GM18858 (cell line): Measurements from ENCODE around the gene MLX.
"Not testable (repeated sequence)": the region's sequence is repeated elsewhere in the genome, so short reads cannot be mapped to it uniquely, and the experiment has no call there.

Experiments used
- ATAC-seq: cut with Tn5 transposase; IDR thresholded peaks from one replicate; pipeline ENCODE4 v1.9.1; 2021; ENCODE audit not compliant: unreplicated experiment

The MLX gene

DNA sequence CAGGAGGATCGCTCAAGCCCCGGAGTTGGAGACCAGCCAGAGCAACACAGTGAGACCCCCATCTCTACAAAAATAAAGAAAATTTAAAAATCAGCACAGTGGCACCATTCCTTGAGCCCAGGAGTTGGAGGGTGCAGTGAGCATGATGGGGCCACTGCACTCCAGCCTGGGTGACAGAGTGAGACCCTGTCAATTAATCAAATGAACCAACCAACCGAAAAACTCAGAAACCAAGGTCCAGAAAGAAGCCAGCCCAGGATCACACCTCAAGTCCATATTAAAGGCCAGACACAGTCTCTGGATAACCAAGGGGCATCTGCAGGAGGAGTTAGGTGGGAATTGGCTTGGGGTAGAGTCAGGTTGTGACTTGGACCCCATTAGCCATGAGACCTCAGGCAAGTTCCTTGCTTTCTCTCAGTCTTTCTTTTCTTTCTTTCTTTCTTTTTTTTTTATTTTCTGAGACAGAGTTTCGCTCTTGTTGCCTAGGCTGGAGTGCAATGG is 11.7 kb upstream of the MLX start:
- no peak for ATAC-seq

DNA sequence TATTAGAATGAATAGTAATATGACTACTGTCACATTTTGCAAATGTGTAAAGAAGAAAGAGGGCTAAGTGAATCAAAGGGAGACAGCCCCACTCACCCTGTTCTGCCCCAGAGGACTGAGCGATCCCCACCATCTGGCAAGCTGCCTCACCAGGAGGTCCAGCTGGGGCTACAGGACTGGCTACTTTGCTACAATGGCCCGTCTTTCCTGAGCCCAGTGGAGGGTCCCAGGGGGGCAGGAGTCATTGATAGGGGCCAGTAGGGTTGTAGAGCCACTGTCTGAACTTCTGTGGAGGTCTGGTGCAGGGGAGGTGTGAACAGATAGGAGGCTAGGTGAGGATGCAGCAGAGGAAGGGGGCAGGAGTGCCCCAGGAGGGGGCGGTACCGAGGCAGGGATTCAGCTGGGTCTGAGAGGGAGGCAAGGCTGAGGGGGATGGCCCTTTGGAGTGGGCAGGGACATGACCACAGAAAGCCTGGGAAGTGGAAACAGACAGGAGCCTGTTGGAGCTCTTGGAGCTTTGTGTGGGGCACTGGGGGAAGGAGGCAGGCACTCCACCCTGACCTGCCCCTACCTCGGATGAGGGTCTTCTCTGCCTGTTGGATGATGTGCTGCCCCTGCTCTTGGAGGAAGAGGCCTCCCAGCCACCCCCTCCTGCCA is 10.8 kb upstream of the MLX start:
- ATAC-seq: not testable (repeated sequence)

DNA sequence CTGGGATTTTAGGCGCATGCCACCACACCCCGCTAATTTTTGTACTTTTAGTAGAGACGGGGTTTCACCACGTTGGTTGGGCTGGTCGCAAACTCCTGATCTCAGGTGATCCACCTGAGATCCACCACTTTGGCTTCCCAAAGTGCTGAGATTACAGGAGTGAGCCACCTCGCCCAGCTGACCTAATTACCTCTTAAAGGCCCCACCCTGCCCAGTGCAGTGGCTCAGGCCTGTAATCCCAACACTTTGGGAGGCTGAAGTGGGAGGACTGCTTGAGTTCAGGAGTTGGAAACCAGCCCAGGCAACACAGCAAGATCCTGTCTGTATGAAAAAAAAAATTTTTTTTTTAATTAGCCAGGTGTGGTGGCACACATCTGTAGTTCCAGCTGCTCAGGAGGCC is 7.8 kb upstream of the MLX start:
- no peak for ATAC-seq

DNA sequence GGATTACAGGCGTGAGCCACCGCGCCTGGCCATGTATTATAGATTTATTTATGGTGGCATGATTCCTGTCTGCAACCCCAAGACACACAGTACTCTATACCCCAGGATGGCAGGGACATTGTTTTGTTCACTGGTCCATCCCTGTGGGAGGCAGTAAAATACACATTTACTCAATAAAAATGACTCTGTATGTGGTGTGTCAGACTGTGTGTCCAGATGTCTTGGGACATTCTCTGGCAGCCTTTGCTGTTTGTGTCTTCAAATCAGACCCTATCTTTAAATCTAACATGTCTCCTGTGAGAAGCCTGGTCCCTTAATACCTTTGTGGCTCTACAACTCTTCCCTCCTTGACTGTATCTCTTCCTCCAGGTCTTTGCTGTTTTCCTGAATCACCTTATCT is 6.7 kb upstream of the MLX start:
- ATAC-seq: no peak

DNA sequence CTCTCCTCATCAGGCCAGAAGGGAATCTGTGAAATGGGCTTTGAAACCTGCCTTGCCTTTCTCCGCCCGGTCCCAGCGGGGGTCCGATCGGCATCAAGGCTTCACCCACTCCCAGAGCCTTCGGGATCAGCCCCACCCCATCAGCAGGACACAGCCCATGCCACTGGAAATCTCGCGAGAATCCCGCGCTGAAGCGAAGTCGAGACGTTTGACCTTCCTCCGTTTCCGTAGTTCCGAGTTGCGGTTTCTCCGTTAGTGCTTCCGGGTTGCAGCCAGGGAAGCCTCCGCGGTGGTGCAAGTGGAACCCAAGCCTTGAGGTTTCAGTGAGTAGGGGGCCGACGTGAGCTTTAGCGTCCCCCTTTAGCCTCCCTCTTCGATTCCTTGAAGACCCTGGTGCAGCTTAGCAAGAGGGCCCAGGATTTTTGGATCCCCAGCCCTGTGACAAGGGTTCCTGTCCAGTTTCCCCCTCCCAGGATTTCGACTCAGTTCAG is 5.0 kb upstream of the MLX start, which contains the start of gene COASY:
Gene COASY, plus strand, starts transcription at position 252 of the 491 bp plus-strand sequence. CDS start 475 bp downstream, outside the sequence.
- ATAC-seq: no peak

DNA sequence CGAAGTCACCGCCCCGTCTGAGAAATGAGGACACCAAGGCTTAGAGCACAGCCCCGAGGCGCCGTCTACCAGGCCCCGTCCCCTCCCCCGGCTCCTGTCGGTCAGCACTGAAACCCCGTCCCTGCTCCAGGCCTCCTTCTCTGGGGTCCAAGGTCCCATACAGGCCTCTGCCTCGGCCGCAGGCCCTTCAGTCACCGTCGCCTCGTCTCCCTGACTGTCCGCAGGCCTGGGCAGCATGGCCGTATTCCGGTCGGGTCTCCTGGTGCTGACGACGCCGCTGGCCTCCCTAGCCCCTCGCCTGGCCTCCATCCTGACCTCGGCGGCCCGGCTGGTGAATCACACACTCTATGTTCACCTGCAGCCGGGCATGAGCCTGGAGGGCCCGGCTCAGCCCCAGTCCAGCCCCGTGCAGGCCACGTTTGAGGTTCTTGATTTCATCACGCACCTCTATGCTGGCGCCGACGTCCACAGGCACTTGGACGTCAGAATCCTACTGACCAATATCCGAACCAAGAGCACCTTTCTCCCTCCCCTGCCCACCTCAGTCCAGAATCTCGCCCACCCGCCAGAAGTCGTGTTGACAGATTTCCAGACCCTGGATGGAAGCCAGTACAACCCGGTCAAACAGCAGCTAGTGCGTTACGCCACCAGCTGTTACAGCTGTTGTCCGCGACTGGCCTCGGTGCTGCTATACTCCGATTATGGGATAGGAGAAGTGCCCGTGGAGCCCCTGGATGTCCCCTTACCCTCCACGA is 4.3 kb upstream of the MLX start:
- no peak for ATAC-seq

DNA sequence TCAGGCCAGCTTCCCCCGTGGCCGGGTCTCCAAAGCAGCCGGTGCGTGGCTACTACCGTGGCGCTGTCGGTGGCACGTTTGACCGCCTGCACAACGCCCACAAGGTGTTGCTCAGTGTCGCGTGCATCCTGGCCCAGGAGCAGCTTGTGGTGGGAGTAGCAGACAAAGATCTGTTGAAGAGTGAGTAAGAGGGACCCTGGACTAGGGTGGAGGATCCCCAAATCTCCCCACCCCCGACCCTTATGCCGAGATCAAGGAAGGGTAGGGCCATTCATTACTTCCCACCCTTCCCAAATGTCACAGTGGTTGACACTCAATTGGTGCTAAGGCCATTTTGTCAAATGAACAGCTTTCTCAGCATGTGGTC is 3.8 kb upstream of the MLX start:
- no peak for ATAC-seq

DNA sequence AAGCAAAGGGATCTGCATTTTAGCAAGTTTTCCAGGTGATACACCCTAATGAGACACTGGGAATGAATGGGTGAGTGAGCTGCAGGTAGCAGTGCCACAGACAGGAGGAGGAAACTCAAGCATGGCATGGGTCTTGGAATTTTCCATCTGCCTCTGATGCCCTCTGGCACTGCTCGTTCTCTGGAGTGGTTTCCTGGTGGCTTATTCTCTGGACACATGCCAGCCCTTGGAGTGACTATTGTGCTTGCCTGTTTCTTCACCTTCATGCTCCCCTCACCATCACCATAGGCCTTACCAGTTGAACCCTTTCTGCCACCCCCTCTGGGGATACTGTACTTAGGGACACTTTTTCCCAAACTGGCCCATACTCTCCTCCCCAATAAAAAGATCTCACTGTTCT is 3.4 kb upstream of the MLX start:
- no peak for ATAC-seq

DNA sequence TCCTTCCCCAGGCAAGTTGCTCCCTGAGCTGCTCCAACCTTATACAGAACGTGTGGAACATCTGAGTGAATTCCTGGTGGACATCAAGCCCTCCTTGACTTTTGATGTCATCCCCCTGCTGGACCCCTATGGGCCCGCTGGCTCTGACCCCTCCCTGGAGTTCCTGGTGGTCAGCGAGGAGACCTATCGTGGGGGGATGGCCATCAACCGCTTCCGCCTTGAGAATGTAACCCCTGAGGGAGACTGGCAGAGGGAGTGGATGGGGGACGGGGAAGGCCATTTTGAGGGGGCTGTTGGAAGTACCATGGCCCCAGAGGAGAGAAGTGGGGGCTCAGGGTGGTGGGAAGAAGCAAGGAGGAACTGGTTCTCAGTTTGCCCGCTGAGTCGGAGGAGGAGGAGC is 3.0 kb upstream of the MLX start:
- no peak for ATAC-seq

DNA sequence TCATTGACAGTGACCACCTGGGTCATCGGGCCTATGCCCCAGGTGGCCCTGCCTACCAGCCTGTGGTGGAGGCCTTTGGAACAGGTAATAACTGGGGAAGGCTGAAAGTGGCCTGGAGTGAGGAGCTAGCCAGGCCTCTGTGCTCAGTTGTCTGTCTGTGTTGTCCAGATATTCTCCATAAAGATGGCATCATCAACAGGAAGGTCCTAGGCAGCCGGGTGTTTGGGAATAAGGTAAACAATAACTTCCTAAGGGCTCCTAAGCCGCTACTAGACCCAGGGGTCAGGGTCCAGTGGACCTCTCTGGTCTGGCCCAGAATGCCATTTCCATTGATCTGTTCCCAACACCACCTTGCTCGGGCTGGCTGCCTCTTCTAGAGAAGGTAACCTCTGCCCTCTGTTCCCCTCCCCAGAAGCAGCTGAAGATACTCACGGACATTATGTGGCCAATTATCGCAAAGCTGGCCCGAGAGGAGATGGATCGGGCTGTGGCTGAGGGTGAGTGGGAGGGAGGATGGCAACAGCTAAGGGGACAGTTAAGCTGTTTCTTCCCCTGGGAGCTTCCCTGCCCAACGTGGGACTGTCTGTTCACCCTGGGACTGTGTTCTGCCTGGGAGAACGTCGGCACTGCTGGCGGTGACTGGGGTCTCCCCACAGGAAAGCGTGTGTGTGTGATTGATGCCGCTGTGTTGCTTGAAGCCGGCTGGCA is 1.9 kb upstream of the MLX start:
- ATAC-seq: no peak

DNA sequence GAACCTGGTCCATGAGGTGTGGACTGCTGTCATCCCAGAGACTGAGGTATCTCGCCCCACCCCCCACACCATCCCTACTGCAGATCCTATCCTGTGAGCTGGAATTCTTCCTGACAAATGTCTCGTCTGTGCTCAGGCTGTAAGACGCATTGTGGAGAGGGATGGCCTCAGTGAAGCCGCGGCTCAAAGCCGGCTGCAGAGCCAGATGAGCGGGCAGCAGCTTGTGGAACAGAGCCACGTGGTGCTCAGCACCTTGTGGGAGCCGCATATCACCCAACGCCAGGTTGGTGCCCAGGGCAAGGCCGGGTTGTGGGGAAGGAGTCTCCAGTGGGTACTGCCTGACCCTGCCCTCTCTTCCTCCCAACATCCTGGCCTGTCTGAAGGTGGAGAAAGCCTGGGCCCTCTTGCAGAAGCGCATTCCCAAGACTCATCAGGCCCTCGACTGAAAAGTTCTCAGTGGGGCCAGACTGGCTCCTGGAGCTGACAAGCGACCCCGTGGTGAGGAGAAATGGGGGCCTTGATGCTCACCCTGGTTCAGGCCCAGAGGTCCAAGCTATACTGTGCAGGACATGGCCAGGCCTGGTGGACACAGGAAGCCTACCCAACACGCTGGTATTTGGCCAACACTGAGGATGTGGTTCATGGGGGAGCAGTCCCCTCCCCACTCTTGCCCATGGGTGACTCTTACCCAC is 1.2 kb upstream of the MLX start:
- no peak for ATAC-seq

DNA sequence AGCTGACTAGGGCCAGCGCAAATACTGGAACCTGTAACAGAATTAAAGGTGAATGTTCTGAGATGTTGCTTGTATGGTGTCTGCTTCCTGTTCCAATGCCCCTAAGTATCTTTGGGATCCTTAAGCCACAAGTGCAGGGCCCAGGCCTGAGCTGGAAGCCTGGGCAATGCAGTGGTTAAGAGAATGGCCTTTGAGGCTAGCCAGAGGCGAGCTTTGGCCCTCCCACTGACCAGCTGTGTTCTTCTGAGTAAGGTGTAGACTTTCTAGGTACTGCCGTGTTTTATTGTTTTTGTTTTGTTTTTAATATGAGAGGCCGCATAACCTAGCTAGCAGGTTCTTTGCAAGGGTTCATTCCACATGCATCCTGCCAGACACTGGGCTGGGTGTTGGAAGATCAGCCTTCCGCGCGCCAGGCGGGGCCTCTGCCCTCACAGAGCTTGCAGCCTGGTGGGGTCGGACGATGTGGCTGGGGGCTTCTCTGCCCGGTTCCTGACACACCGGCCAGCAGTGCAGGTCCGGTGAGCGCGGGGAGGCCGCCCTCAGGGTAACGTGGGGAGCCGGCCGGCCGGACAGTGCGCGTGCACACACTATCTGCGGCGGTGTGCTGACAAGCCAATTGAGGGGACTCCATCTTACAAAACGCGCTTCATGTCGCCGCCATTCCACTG is 551 bp upstream of the MLX start:
- no peak for ATAC-seq

DNA sequence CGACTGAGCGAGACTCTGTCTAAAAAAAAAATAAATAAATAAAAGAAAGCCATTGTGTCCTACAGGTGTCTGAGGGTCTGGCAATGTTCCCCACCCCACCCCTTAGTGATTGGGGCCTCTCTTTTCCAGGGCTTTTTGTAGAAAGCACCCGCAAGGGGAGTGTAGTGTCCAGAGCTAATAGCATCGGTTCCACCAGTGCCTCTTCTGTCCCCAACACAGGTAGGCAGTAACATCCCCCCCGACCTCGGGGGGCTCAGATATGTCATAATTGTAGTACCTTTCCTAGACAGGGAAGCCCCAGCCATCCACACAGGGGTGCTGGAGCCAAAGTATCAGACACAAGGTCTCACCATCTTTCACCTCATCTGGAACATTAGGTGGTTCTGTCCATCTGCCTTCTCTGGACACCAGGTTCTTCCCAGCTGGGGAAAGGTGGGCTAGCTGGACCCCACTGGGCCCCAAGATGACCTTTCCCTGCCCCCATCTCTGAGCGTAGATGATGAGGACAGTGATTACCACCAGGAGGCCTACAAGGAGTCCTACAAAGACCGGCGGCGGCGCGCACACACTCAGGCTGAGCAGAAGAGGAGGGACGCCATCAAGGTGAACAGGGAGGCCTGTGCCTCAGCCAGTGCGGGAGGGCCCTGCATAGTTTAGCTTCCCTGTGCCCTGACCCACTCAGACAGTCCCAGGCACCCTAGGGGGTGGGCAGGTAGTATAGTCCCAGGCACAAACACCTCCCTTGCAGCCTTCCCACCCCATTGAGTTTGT is 1.6 kb downstream of the MLX start:
- ATAC-seq: no peak

DNA sequence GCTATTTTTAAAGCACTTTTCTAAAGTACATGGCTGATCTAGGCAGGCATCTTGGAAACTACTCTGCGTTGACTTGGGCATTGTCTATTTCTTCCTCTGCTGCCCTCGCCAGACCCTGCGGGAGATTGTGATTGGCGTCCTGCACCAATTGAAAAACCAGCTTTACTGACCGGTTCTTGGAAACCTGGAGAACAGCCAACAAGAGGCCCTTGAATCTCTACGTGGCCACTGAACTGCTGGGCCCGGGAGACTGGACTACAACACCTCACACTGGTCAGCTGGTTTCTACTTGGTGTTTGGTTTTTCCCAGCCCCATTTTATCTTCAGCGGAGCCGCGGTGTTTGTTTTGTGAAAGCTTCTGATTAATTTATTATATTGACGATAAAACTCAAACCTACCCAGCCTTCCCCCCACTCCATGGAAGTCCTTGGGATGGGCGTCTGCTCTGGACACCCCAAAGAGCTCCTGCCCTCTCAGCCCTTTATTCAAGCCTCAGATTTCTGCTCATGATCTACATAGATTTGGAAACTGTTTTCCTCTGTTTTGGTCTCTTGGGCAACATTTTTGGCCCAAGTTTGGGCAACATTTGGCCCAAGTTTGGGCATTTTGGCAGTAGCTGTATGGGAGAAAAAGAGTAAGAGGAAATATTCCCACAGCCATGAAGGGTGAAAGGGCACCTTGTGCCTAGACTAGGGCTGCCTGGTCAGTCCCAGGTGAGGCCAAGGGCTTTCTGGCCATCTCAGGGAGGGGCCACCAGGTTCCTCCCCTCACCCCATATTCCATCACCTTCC is 4.7 kb downstream of the MLX start:
- no peak for ATAC-seq

DNA sequence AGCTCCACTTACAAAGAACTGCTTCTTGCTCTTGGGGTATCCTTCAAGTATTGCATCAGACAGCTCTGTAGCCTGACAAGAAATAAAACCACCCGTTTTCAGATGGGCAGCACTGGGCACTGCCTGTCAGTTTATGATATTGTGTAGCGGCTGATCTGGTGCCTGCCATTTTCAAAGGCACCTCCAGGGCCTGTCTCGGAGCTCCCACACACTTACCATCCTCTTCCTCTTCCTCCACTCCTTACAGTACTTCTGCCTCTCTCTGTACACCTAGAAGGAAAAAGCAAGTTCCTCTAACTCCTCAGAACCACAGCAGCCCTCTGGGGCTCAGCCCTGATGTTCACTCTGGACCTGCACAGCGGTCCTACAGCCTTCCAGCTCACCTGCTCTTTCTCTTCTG is 6.2 kb downstream of the MLX start:
- ATAC-seq: no peak

DNA sequence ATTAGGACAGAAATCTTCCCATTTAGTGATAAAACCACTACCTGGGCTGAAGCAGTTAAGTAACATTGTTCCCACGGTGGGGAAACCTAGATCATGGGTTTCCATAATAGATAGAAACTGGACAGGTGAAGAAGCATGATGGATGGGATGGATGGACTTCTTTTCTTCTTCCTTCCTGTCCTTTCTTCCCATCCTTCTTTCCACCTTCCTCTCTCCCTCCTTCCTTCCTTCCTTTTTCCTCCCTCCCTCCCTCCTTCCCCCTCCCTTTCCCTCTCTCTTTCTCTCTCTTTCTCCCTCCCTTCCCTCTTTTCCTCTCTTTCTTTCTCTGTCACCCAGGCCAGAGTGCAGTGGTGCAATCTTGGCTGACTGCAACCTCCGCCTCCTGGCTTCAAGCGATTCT is 7.6 kb downstream of the MLX start:
- no peak for ATAC-seq

DNA sequence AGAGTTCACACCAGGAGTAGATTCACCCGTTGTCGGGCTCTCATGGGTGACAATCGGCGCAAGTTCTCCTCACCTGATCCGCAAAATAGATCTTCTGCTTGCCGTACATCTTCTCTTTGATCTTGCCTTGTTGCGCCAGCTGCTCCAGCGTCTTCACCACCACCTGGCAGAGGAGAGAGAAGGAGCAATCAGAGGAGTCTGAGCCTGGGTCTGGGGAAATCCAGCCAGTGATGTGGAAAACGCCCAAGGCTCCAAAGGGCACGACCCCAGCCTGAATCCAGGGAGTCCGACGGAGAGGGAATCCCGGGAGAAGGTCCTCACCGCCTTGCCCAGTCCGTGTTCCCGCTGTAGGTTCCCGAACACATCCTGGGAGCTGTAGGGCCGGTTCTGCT is 10.2 kb downstream of the MLX start:
- no peak for ATAC-seq

DNA sequence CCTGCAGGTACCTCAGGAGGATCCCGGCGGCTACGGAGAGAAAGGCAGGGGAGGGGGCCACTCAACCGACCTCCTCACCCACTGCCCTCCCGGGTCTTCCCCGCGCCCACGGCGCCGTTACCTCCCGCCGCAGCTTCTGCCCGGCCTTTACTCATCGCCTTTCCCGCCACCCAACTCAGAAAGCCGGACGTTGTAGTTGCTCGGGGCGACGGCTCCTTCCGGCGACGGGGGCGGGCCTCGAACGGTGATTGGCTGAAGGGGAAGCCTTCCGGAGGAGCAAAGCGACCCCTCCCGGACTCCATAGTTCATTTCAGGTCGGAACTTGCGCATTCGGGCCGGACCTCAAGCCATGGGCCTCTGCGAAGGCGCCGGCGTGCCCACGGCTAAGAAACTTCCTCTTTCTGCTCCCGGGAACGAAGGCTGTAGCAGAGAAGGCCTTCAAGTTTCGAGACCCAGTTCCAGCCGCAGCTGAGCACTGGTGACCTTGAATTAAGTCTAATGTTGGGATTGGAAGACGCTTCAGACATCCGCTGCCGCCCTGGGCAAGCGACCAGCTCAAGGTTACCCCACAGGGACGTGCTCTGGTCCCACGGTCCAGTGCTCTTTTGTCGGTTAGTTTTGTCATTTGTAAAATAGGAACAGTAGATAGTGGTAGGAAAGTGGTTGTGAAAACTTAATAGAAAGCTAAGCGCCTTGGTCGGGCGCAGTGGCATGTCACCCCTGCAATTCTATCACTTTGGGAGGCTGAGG is 10.8 kb downstream of the MLX start, which contains the start of gene PSMC3IP:
Gene PSMC3IP, minus strand, starts transcription at position 198 of the 750 bp plus-strand sequence. Its CDS starts 43 bp downstream, at position 155.
- peak; percentile 61 for ATAC-seq
